HG02973 (cell line): Measurements from ENCODE around the gene TRMT10C.
"Not testable (repeated sequence)": the region's sequence is repeated elsewhere in the genome, so short reads cannot be mapped to it uniquely, and the experiment has no call there.

Experiments
- ATAC-seq: cut with Tn5 transposase; IDR thresholded peaks from one replicate; pipeline ENCODE4 v1.9.1; 2021; ENCODE audit warnings: moderate library complexity; ENCODE audit not compliant: unreplicated experiment

The TRMT10C gene

DNA sequence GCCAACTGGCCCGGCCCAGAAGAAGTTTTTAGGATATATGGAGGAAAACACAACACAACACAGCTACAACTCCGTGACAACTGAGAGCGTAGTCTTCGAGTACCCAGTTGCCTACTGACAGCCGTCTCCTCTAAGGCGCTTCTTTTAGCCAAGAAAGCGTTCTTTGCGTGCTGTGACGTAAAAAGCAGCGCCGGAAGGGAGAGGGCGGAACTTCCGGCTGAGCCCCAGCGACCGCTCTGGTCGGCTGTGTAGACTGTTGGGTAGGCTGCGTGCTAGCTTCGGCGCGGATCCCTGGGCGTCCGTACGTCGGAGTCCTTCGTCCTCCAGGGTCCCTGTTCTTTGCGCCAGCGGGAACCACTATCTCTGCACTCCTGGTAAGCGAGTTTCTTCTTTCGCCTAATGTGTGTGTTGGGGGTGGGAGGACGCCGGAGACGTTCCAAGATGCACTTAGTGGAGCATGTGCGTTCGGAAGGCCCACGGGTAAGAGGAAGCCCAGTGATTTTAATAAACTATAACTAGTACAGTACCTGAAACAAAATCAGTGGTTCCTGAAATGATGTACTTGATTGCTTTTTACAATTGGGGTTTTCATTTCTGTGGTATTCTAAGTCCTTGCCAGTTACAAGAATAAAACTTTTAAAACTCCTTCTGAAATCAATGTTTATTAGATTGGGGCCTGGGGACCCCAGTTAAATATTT, at the start of gene TRMT10C:
TSS of gene TRMT10C (plus strand) at position 239 of the 699 bp plus-strand sequence. CDS start 2,914 bp downstream, outside the sequence.
- peak; percentile 99 for ATAC-seq

GRCh38 chr3:101512396-101512645, 49.3 kb upstream of the TRMT10C start:
- peak; percentile 24 for ATAC-seq

GRCh38 chr3:101512646-101513418, 48.8 kb upstream of the TRMT10C start, which contains the start of gene SENP7:
Gene SENP7 (minus strand): TSS chr3:101513212. CDS start chr3:101513130, 82 bp downstream.
- peak; percentile 49 for ATAC-seq

DNA sequence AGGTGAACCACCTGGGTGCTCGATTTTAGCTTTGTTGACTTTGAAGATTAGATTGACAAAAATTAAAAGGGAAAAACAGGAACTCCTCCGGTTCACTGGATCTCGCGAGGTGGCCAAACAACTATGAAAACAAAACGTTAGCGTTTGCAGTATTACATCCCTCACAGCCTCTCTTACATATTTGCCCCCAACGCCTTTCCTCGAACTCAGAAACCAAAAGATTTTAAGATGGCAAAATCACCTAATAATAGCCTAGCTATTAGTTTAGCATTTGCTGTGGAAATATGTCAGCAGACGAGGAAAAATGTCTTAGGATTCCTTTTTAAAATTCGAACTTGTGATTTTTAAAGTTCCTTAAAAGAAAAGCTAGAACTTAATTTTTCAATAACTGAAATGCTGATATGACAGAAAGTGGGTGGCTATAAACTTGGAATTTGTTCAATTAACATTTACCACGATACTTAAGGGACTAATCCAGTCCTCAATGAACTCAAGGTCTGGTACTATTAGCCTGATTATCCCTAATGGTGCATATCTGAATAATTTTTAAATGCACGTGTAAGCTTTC, 48.2 kb upstream of the TRMT10C start:
- ATAC-seq, result peak; percentile 28

DNA sequence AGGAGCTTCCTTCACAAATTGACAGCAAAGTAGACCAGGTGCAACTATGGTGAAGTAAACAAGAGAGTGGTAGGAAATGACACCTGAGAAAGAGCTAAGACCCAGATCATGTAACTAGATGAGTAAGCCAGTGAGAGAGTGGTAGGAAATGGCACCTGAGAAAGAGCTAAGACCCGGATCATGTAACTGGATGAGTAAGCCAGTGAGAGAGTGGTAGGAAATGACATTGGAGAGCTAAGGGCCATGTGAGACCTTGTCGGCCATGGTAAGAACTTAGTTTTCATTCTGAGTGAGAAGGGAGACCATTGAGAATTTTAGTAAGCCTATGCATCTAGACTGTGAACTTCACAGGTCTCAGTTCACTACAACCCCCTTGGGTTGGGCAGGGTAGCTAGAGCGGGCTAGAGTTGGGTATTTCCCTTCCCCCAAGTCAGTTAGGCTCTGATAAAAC, 43.2 kb upstream of the TRMT10C start:
- peak; percentile 99 for ATAC-seq

GRCh38 chr3:101519685-101520365, 41.8 kb upstream of the TRMT10C start:
- no peak for ATAC-seq

- ATAC-seq, result no peak
Measured at GRCh38 chr3:101521211-101521701, 40.4 kb upstream of the TRMT10C start.

GRCh38 chr3:101527441-101527840, 34.2 kb upstream of the TRMT10C start:
- ATAC-seq, result no peak

- ATAC-seq, result no peak
Measured at GRCh38 chr3:101527906-101528305, 33.8 kb upstream of the TRMT10C start.

GRCh38 chr3:101529816-101530685, 31.6 kb upstream of the TRMT10C start:
- no peak for ATAC-seq

GRCh38 chr3:101530686-101531047, 31.0 kb upstream of the TRMT10C start:
- ATAC-seq, result no peak

DNA sequence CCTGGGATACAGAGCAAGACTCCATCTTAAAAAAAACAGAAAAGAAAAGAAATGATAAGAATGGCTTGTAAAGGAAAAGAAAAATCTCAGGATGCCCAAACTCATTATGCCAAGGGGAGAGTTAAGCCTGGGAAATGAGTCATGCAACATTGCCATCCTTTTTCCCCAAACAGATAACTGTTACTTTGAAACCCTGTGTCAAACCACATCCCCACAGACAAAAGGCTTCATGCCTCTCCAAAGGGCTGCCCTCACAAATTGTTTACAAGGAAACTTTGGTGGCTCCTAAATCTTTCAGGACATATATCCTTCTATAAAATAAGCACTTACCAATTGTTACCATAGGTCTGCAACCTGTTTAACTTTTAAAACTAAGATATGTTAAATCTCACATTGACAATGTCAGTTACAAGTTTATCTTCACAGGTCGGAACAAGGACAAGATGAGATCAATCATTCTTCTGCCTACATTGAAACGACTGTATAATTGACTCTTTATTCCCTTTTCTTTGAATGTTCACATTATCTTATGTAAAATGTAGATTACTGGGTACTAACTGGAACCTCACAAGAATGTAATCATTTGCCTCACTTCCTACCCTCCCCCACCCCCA, 30.1 kb upstream of the TRMT10C start:
- no peak for ATAC-seq

DNA sequence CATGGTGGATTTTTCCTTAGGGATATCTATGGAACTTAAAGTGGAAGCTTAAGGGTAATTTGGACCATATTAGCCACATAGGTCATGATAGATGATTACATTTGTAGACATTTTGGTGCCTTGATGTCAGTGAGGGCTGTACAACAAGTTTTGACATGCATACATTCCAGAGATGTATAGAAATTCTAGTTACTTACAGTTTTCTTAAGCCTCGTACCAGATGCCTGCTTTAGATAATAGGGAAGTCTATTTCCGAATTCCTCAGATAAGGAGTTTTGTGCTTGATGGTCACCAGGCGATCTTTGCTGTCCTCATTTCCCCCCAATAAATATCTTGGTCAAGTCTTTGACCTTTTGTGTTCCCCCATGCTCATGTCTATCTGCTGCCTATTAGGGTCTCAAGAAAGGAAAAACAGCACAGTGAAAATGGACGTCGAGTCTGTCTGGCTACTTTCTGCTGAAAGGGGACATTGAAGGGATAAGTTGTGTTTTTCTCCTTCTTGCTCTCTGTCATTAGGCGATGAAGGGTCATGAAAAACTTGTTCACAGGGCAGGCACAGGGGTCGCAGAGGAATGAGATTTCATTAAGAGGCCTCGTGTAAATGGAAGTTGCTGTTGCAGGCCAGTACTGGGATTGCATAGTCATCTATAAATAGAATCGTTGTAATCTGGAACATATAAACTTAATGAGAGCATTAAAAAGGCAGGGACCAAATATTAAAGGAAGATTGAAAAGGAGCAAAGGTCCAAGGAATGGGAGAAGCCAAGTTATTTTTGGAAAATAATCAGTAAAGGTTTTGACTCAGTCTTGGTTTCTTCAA, 28.7 kb upstream of the TRMT10C start:
- no peak for ATAC-seq

GRCh38 chr3:101533603-101533968, 28.1 kb upstream of the TRMT10C start:
- ATAC-seq, result no peak

- ATAC-seq, result no peak
Measured at GRCh38 chr3:101535221-101535620, 26.4 kb upstream of the TRMT10C start.

- ATAC-seq, result no peak
Measured at GRCh38 chr3:101536266-101536665, 25.4 kb upstream of the TRMT10C start.

GRCh38 chr3:101536955-101537354, 24.7 kb upstream of the TRMT10C start:
- not testable (repeated sequence) for ATAC-seq

GRCh38 chr3:101542957-101543356, 18.7 kb upstream of the TRMT10C start:
- ATAC-seq, result no peak

DNA sequence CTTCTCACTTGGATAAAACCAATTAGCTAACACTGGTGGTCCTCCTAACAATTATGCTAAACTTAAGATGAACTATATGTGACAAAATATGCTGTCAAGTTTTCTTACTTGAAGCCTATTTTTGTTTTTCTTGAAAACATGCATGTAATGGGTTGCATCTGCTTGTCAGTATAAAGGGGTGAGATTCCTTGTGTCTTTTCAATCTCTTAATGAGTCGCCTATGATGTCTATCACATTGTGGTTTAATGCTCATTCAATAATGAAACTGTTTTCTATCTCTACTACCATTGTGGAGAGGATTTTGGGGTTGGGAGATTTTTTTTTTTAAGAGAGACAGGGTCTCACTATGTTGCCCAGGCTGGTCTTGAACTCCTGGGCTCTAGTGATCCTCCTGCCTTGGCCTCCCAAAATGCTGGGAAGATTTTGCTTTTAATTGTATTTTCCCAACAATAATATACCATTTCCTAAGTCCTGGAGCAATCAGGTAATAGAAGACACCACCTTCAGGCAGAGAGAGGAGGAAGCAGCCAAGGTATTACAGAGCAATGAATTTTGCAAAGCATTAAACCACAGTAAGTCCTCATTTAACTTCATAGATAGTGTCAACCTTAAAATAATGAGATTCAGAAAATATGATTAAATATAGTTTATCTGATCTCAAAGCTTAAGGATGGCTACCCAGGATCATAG, 17.4 kb upstream of the TRMT10C start:
- ATAC-seq, result no peak
